HepG2 (cell line): ENCODE results near the gene SPTSSA. TPM values are rescaled to one million over a fixed set of nuclear protein-coding genes. Genes with fewer than 3 reads are reported as not detected.

ENCODE experiments used
- ASH2L ChIP-seq: fragments of 300-600, 200-600 bp; sonication (generic); IDR thresholded peaks from 2 replicates; pipeline ENCODE4 v1.7.0; 2017; ENCODE audit warnings: low read depth, mild to moderate bottlenecking, moderate library complexity, mixed read lengths, low read length; ENCODE audit not compliant: insufficient read length
- KDM3A ChIP-seq: IDR thresholded peaks from 2 replicates; pipeline ENCODE4 v1.6.1; 2018; ENCODE audit warnings: low read depth, missing compliant biosample characterization
- NCOR1 ChIP-seq: fragments of 200-600 bp; sonication (generic); IDR thresholded peaks from 2 replicates; pipeline ENCODE4 v1.7.0; 2017; ENCODE audit warnings: antibody characterized with exemption, low read length, borderline replicate concordance
- NR2C2 ChIP-seq: sonication (generic); formaldehyde crosslinking; IDR thresholded peaks from 2 replicates; pipeline ENCODE4 v1.4.0; 2020; ENCODE audit warnings: missing genetic modification reagents, mild to moderate bottlenecking, moderate library complexity, borderline replicate concordance
- RAD21 ChIP-seq: fragments of 450-650 bp; formaldehyde crosslinking; IDR thresholded peaks from 2 replicates; pipeline ENCODE4 v1.5.0; 2020; ENCODE audit warnings: mild to moderate bottlenecking
- RBFOX2 ChIP-seq: fragments of 200-400 bp; formaldehyde crosslinking; IDR thresholded peaks from 2 replicates; pipeline ENCODE4 v1.6.1; 2017; ENCODE audit warnings: low read depth, mild to moderate bottlenecking, low read length
- REPIN1 ChIP-seq: sonication (generic); formaldehyde crosslinking; IDR thresholded peaks from 2 replicates; pipeline ENCODE4 v1.8.0; 2022; ENCODE audit warnings: missing genetic modification reagents, low read depth, mild to moderate bottlenecking, borderline replicate concordance
- RFX3 ChIP-seq: IDR thresholded peaks from 2 replicates; pipeline ENCODE4 v1.6.1; 2016; ENCODE audit warnings: missing biosample characterization, missing genetic modification reagents
- SMYD3 ChIP-seq: sonication (generic); formaldehyde crosslinking; IDR thresholded peaks from 2 replicates; pipeline ENCODE4 v1.8.1; 2023; ENCODE audit warnings: mild to moderate bottlenecking, missing genetic modification reagents
- SP4 ChIP-seq: sonication (generic); formaldehyde crosslinking; IDR thresholded peaks from 2 replicates; pipeline ENCODE4 v1.8.1; 2023; ENCODE audit warnings: mild to moderate bottlenecking, missing genetic modification reagents
- TBL1XR1 ChIP-seq: fragments of 150-350 bp; IDR thresholded peaks from 2 replicates; pipeline ENCODE4 v1.6.1; 2014; ENCODE audit warnings: borderline replicate concordance, low read length; ENCODE audit not compliant: partially characterized antibody
- TEAD3 ChIP-seq: optimal IDR thresholded peaks from 2 replicates; pipeline ENCODE3; 2016; ENCODE audit warnings: borderline replicate concordance
- ZBTB20 ChIP-seq: sonication (generic); formaldehyde crosslinking; IDR thresholded peaks from 2 replicates; pipeline ENCODE4 v1.8.1; 2023; ENCODE audit warnings: missing genetic modification reagents, low read depth, mild to moderate bottlenecking, borderline replicate concordance
- ZFAT ChIP-seq: sonication (generic); formaldehyde crosslinking; conservative IDR thresholded peaks from 2 replicates; pipeline ENCODE4 v1.8.1; 2023; ENCODE audit warnings: missing genetic modification reagents, inconsistent platforms
- ZNF17 ChIP-seq: sonication (generic); formaldehyde crosslinking; IDR thresholded peaks from 2 replicates; pipeline ENCODE4 v1.5.0; 2020; ENCODE audit warnings: mild to moderate bottlenecking, missing genetic modification reagents
- polyA plus RNA-seq, 8 experiments: library from polyadenylated mRNA; depleted of rRNA in 3 of 8; stranded (reverse) in 7 of 8; unstranded in 1 of 8; fragments of >200 nt; fragmentation: Illumina TruSeq in 4 of 8; extraction: Trizol in 4 of 8; gene quantifications; 2 replicates each; pipeline versions ENCODE4 v1.2.1 to v1.2.3, GENCODE V29; 2011 to 2016; ENCODE audit warnings: low read depth in 4 of 8, missing spikeins in 1 of 8, mixed read lengths in 1 of 8; ENCODE audit not compliant: insufficient read depth in 1 of 8
- total RNA-seq, 5 experiments: library from RNA; depleted of rRNA; stranded (reverse); fragments of >200 nt; fragmentation: Illumina TruSeq; extraction: Trizol; gene quantifications; 2 replicates each; pipeline ENCODE4 v1.2.3, GENCODE V29; 2016; ENCODE audit warnings: low read depth in 1 of 5
- TF ChIP-seq, protein P1 (sequence below): sonication (generic); formaldehyde crosslinking; IDR thresholded peaks from 2 replicates; pipeline ENCODE4 v1.5.0; 2020; ENCODE audit warnings: mild to moderate bottlenecking, missing genetic modification reagents, borderline replicate concordance
- TF ChIP-seq, protein P2 (sequence below): sonication (generic); formaldehyde crosslinking; IDR thresholded peaks from 2 replicates; pipeline ENCODE4 v1.8.1; 2023; ENCODE audit warnings: mild to moderate bottlenecking, missing genetic modification reagents
- TF ChIP-seq, protein P3 (sequence below): sonication (generic); formaldehyde crosslinking; IDR thresholded peaks from 2 replicates; pipeline ENCODE4 v1.4.0; 2020; ENCODE audit warnings: missing genetic modification reagents
- TF ChIP-seq, protein P4 (sequence below): IDR thresholded peaks from 2 replicates; pipeline ENCODE4 v1.6.1; 2016; ENCODE audit warnings: mild to moderate bottlenecking, missing biosample characterization, missing genetic modification reagents

Gene SPTSSA
- total and polyA plus RNA-seq, 2 of the 13 experiments (the other 11 are each of a cell fraction or from before 2014, with no cell fraction given): 19.1 to 86.1 TPM

DNA sequence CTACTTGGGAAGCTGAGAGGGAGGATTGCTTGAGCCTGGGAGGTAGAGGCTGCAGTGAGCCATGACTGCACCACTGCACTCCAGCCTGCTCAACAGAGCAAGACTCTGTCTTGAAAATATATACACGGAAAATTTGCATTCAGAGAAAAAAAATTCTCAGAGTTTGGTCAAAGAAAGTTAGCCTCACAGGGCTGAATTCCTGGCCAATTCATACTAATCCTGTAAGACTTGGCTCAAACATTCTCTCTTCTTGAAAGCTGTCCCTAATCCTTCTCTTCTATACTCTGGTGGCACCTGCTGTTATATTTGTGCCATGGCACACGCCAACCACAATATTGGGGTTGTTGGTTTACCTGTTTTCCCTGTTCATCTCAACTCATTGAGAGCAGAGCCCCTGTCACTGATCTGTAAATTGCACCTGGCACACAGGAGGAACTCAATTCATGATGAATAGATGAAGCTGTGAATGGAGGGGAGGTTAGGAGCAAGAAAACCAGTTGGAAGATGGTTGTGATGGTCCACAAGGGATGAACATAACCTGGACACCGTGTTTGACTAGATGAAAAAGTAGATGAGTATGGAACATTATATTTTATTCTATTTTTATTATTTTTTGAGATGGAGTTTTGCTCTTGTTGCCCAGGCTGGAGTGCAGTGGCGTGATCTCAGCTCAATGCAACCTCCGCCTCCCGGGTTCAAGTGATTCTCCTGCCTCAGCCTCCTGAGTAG is 36.8 kb upstream of the SPTSSA start (continued):
- TF ChIP-seq, protein P1, sequence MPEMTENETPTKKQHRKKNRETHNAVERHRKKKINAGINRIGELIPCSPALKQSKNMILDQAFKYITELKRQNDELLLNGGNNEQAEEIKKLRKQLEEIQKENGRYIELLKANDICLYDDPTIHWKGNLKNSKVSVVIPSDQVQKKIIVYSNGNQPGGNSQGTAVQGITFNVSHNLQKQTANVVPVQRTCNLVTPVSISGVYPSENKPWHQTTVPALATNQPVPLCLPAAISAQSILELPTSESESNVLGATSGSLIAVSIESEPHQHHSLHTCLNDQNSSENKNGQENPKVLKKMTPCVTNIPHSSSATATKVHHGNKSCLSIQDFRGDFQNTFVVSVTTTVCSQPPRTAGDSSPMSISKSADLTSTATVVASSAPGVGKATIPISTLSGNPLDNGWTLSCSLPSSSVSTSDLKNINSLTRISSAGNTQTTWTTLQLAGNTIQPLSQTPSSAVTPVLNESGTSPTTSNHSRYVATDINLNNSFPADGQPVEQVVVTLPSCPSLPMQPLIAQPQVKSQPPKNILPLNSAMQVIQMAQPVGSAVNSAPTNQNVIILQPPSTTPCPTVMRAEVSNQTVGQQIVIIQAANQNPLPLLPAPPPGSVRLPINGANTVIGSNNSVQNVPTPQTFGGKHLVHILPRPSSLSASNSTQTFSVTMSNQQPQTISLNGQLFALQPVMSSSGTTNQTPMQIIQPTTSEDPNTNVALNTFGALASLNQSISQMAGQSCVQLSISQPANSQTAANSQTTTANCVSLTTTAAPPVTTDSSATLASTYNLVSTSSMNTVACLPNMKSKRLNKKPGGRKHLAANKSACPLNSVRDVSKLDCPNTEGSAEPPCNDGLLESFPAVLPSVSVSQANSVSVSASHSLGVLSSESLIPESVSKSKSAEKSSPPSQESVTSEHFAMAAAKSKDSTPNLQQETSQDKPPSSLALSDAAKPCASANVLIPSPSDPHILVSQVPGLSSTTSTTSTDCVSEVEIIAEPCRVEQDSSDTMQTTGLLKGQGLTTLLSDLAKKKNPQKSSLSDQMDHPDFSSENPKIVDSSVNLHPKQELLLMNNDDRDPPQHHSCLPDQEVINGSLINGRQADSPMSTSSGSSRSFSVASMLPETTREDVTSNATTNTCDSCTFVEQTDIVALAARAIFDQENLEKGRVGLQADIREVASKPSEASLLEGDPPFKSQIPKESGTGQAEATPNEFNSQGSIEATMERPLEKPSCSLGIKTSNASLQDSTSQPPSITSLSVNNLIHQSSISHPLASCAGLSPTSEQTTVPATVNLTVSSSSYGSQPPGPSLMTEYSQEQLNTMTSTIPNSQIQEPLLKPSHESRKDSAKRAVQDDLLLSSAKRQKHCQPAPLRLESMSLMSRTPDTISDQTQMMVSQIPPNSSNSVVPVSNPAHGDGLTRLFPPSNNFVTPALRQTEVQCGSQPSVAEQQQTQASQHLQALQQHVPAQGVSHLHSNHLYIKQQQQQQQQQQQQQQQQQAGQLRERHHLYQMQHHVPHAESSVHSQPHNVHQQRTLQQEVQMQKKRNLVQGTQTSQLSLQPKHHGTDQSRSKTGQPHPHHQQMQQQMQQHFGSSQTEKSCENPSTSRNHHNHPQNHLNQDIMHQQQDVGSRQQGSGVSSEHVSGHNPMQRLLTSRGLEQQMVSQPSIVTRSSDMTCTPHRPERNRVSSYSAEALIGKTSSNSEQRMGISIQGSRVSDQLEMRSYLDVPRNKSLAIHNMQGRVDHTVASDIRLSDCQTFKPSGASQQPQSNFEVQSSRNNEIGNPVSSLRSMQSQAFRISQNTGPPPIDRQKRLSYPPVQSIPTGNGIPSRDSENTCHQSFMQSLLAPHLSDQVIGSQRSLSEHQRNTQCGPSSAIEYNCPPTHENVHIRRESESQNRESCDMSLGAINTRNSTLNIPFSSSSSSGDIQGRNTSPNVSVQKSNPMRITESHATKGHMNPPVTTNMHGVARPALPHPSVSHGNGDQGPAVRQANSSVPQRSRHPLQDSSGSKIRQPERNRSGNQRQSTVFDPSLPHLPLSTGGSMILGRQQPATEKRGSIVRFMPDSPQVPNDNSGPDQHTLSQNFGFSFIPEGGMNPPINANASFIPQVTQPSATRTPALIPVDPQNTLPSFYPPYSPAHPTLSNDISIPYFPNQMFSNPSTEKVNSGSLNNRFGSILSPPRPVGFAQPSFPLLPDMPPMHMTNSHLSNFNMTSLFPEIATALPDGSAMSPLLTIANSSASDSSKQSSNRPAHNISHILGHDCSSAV: no peak
- TF ChIP-seq RBFOX2 (no peak), ZFAT (CRISPR knock-in tag) (no peak), SMYD3 (CRISPR knock-in tag) (peak; percentile 55; the same call in 1 of the 2 replicates), RFX3 (CRISPR knock-in tag) (no peak), KDM3A (CRISPR knock-in tag) (no peak), TBL1XR1 (no peak), ZNF17 (no peak), SP4 (no peak), REPIN1 (peak; percentile 66; the same call in 1 of the 2 replicates), ASH2L (no peak), TEAD3 (CRISPR knock-in tag) (peak; percentile 77), NR2C2 (CRISPR knock-in tag) (no peak), RAD21 (CRISPR knock-in tag) (peak; percentile 98), ZBTB20 (CRISPR knock-in tag) (0 out of 2 replicates have a peak, but pooled peaks have one; percentile 52), NCOR1 (no peak)
- TF ChIP-seq, protein P2, sequence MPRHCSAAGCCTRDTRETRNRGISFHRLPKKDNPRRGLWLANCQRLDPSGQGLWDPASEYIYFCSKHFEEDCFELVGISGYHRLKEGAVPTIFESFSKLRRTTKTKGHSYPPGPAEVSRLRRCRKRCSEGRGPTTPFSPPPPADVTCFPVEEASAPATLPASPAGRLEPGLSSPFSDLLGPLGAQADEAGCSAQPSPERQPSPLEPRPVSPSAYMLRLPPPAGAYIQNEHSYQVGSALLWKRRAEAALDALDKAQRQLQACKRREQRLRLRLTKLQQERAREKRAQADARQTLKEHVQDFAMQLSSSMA (CRISPR knock-in tag): peak; percentile 74
- TF ChIP-seq, protein P3, sequence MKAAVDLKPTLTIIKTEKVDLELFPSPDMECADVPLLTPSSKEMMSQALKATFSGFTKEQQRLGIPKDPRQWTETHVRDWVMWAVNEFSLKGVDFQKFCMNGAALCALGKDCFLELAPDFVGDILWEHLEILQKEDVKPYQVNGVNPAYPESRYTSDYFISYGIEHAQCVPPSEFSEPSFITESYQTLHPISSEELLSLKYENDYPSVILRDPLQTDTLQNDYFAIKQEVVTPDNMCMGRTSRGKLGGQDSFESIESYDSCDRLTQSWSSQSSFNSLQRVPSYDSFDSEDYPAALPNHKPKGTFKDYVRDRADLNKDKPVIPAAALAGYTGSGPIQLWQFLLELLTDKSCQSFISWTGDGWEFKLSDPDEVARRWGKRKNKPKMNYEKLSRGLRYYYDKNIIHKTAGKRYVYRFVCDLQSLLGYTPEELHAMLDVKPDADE (CRISPR knock-in tag): no peak
- TF ChIP-seq, protein P4, sequence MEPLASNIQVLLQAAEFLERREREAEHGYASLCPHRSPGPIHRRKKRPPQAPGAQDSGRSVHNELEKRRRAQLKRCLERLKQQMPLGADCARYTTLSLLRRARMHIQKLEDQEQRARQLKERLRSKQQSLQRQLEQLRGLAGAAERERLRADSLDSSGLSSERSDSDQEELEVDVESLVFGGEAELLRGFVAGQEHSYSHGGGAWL (CRISPR knock-in tag): no peak
